ENCODE data around the gene TP53BP2.
"Not testable (repeated sequence)": the region's sequence is repeated elsewhere in the genome, so short reads cannot be mapped to it uniquely, and the experiment has no call there.

The TP53BP2 gene

DNA sequence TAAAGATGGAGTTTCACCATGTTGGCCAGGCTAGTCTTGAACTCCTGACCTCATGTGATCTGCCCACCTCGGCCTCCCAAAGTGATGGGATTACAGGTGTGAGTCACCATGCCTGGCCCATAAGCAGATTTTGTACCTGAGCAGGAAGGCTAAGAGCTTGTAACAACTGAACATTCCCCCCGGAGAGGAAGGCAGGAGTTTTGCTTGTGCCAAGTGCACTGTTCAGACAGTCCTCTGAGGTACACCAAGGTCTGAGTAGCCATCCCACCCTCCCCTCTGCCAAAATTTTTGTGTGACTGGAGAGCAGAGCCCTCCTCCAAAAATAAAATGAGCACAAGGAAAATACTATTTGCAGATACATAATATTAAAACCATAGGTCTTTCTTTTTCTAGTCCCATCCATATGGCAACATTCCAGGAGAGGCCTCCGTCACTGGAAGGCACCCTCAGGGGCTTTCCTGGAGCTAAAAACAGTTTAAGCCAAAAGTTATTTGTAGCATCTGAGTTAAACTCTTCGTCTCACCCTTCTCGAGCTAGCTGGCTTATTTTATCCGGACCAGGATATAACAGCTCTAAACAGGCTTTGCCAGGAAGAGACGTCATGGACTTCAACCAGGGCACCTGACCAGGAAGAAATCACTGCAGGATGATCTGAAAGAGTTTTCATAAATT is 106.2 kb downstream of the TP53BP2 start:
- DNase-seq = no peak

DNA sequence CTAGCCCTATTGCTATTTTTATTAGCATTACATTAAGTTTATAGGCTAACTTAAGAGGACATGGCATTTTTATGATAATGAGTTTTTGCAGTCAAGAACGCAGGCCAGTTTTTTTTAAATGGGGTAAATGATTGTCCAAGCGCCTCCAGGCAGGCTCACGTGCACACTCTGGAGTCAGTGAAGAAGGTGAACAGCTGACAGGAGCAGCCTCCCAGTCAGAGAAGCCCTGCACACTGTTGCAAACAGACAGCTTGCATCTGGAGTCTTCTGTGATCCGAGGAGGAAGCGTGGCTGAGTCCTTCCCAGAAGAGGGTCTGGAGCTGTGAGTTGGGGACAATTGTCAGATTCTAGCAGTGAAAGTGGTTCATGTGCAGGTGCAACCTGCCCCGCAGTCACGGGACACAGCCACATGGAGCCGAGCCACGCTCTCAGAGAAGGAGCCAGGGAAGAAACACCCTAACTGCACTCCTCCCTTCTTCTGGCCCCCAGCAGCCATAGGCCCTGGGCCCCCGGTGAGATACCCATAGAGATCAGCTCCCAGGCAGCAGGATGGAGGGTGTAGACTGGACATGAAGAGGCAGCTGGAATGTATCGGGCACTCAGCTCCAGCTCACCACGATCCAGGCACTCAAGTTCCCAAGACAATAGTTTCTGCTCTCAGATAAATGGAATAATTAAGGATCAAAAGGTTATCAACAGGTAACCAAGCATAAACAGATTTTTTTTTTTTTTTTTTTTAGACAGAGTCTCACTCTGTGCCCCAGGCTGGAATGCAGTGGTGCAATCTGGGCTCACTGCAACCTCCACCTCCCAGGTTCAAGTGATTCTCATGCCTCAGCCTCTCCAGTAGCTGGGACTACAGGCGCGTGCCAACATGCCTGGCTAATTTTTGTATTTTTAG is 107.0 kb downstream of the TP53BP2 start:
- DNase-seq = no peak

DNA sequence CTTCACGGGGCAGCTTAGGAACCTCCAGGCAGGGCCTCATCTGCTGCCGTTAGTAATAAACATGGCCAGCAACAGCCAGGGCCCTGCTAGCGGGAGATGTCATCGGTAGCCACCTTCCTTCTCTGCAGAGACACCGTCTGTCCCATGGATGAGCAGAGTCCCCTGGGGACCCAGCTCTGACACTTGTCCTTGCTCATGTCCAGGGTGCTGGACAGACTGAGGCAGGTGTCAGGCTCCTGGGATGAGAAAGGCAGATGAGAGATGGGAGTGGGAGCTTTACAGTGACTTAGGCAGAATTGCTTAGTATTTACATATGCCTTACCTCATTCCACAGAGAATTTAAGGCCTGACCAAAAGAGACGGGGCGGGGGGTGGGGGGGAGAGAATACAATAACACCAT is 108.4 kb downstream of the TP53BP2 start:
- DNase-seq = no peak

DNA sequence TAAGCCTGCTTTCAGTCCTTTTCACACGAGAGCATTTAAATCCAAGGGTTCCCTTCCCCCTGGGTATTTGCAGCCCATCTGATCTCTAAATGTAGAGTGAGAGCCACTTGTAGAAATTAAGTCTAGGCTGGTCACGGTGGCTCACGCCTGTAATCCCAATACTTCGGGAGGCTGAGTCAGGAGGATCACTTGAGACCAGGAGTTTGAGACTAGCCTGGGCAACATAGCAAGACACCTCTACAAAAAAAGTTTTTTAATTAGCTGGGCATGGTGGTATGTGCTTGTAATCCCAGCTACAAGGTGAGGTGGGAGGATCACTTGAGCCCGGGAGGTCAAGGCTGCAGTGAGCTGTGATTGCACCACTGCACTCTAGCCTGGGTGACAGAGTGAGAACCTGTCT is 109.1 kb downstream of the TP53BP2 start:
- not testable (repeated sequence) for DNase-seq

DNA sequence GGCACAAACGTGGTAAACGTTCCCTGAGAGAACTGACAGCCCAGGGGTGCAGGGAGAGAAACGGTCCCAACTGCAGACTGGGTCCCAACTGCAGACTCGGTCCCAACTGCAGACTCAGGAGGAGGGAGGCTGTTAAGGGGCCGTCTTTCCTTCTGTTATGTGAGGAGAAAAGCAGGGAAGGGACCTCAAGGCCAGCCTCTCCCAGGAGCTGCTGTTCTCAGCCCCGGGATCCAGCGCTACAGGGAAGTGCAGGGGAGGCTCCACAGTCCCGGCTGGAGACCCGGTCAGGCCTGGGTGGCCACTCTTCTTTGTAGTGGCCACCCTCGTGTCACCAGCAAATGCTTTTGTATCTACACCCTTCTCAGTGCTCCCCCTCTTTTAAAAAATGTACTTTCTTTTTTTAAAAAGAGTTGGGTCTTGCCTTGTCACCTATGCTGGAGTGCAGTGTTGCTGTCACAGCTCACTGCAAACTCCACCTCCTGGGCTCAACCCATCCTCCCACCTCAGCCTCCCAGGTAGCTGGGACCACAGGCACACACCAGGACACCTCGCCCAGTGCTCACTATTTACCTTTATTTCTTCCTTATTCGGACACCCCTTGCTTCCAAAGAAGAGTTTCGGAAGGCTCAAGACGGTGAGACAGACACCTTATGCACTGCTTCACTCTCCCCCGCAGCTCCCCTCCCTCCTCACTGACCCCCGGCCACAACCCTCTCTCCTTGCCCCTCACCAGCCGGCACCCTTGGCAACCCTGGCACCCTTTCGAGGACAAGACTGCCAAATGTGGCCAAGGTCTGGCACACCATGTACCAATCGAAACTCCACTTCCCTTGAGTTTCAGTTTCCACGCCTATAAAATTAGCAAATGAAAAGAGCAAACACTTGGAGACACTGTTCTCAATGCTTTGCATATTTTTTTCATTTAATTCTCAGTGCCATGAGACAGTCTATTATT is 111.6 kb downstream of the TP53BP2 start:
- DNase-seq = no peak

DNA sequence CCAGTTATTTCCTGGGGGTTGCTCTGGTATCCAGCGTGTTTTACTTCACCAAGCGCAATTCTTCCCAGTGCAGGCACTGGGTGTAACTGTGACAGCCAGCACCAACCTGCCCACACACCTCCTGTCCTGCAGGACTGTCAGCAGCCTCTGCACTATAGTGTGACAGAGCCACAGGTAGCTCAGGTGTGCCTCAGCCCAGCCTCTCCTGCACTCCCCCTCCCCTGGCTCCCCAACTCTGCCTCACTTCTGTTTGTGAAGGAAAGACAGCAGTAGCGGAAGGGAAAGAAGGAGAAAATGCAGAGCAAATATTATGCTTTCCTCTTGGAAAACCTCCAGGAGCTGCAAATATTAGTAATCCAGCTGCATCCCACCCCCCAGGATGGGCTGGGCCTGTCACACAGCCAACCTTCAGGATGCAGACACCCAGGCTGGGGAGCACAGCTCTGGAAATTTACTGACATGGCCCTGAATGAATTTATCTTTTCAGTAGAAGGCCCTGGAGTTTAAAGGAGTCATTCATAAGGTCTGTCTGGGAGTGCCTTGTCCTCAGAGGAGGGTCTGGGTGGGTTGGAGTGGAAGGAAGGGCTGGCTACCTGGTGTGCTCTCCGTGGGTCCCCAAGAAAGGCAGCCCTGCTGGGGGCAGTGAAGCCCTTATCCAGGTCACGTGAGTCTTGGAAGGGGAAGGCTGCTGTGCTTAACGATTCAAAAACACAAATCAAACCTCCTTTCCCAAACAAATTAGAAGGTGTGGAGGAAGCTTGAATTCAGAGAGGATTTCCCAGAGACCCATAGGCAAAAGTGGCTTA is 112.6 kb downstream of the TP53BP2 start:
- DNase-seq = no peak

DNA sequence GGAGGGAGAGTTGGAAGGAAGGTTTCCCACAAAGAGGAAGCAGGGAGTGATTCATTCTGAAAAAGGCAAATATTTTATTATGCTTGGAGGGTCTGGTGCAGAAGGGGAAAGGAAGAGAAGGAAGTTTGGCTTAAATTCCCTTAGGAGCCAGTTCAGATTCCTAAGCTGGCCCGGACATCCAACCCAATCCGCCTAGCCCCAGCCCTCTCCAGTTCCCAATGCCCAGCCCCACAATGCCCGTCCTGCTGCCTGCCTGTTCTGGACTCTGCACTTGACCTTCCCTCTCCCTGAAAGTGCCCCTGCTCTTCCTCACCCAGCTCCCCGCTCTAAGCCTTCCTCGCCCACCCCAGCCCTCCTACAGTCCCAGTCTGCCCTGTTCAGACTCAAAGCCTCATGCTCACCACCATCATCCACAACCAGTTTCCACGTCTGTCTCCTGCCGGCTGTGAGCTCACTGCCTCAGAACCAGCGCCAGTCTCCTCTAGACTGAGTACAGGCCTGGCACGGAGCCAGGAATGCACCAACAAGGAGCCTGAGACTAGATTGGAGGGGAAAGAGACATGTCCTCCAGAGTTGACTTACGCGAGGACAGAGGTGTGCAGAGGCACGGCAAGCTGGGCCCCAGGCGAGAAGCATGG is 114.5 kb downstream of the TP53BP2 start:
- no peak for DNase-seq

DNA sequence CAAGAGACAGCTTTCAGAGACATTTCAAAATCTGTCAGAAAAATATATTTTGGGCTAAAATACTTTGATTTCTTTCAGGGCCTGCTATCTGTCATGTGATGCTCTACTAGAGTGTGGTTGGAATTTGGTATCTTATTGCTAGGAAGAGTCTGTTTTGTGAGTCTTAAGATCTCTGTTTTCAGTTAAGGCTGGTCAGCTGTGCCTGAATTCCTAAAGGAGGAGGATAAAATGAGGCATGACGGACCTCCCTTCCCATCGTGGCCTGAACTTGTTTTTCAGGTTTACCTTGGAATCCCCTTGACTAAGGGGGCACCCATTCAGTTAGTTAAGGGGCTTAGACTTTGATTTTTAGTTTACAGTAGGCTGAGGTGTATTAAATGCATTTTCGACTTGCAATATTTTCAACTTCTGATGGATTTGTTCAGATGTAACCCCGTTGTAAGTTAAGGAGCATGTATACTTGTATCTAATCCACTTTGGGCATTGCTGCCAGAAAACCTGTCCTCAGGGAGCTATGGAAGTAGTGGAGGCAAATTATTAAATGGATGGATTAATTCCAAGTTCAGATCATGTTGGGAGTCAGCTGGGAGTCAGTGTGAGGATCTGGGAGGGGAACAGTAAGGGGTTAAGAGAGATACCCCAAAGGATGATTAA is 115.1 kb downstream of the TP53BP2 start:
- DNase-seq = no peak

GRCh38 chr1:223729906-223730305 is 115.8 kb downstream of the TP53BP2 start:
- DNase-seq = no peak
